ENCODE measurements around the gene LSR. TPM values are rescaled to one million over a fixed set of nuclear protein-coding genes. Genes with fewer than 3 reads are reported as not detected.
A peak's percentile ranks its signal among the peaks of the same experiment; 100 is the strongest.

LSR gene
- total and polyA plus RNA-seq, 2 of the 4 experiments (the other 2 are of a cell fraction) = 0.18 to 0.44 TPM

DNA sequence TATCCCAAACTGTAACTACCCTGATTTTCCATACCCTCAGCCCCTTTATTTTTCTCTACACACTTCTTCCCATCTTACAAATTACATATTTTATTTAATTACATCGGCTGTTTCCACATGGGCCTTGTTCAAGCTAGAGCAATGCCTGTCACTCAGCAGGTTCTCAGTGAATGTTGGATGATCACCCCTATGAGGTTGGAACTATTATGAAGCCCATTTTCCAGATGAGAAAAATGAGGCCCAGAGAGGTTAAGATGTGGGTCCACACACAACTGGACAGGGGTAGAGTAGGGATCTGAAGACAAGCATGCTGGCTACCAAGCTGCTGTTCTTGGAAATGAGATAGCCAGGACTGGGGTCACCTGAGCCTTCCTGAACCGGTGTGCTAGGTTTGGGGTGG is 53.2 kb downstream of the LSR start:
- dilution Hi-C loops (cut with HindIII; ENCODE audit: low sequenced_read_pairs, unreplicated experiment) = no loop called here
- WGBS, 2 experiments (ENCODE audit: extremely low coverage in 2 of 2, insufficient read length in 1 of 2) = 100% methylated on average over 1 of the region's 2 CpGs; no CpG with 5 or more reads in 1 of the 2 experiments
- Histone ChIP-seq H4K91ac (ENCODE audit: insufficient read depth, low read depth, low read length) (no peak overlapping the region), H2BK120ac (ENCODE audit: low read depth, low read length) (no peak overlapping the region), H3K4me1 (ENCODE audit: control insufficient read depth, insufficient read depth, low read length) (no peaks in the 10 kb centered on the region), H3K27me3 (ENCODE audit: control insufficient read depth, insufficient read depth, low read length) (peaks cover 4% of the 10 kb centered on the region), H3K9ac (ENCODE audit: low read depth, low read length) (no peak overlapping the region), H3K56ac (ENCODE audit: extremely low read depth, insufficient read depth, low read length) (no peak overlapping the region), H2AK9ac (replicated peaks; ENCODE audit: low read depth, low read length, poor library complexity) (no peak overlapping the region), H2AFZ (replicated peaks; ENCODE audit: low read length, poor library complexity) (peak overlapping the region; percentile 14), H2BK15ac (ENCODE audit: low read depth, low read length) (no peak overlapping the region), H3K9me3 (ENCODE audit: control insufficient read depth, insufficient read depth, low read length) (no peaks in the 10 kb centered on the region), H2BK20ac (ENCODE audit: low read depth, low read length) (no peak overlapping the region), H4K20me1 (ENCODE audit: insufficient read depth, low read length) (no peaks in the 10 kb centered on the region), H3K23ac (ENCODE audit: low read depth, low read length) (no peak overlapping the region), H3K27ac (ENCODE audit: insufficient read depth, low read length) (no peak overlapping the region), H4K5ac (ENCODE audit: low read depth, low read length) (no peak overlapping the region), H3K4me3 (ENCODE audit: insufficient read depth, low read depth, low read length) (no peak overlapping the region), H2AK5ac (ENCODE audit: low read depth, low read length) (no peak overlapping the region), H3K36me3 (ENCODE audit: control insufficient read depth, insufficient read depth, low read length) (no peaks in the 10 kb centered on the region), H4K8ac (ENCODE audit: low read depth in 2 of 2, low read length in 2 of 2) (no peak overlapping the region), H3K4ac (ENCODE audit: low read depth, low read length) (no peak overlapping the region), H3K18ac (ENCODE audit: low read depth, low read length) (no peak overlapping the region), H3K79me1 (ENCODE audit: low read depth in 1 of 2, low read length in 2 of 2) (no peaks in the 10 kb centered on the region), H3K9me1 (ENCODE audit: insufficient read depth, low read length) (peaks cover 15% of the 10 kb centered on the region), H3K14ac (replicated peaks; ENCODE audit: low read depth, low read length) (no peak overlapping the region), H3K4me2 (ENCODE audit: low read depth, low read length) (no peak overlapping the region), H2BK5ac (ENCODE audit: low read depth, low read length, poor library complexity, severe bottlenecking) (no peak overlapping the region)
- BruUV-seq (replicated peaks) = no TSS peak
- TF ChIP-seq MAZ (IDR thresholded peaks at IDR 0.05; ENCODE audit: borderline replicate concordance, low read depth, low read length) (no peak), RCOR1 (IDR thresholded peaks at IDR 0.05; ENCODE audit: insufficient replicate concordance, low read length) (no peak), FOS (IDR thresholded peaks at IDR 0.05; ENCODE audit: low read depth, low read length) (no peak), CEBPB (IDR thresholded peaks at IDR 0.05; ENCODE audit: low read depth, low read length) (no peak), USF2 (IDR thresholded peaks at IDR 0.05; ENCODE audit: low read depth, low read length) (no peak), POLR2A (IDR thresholded peaks at IDR 0.05; ENCODE audit: low read depth, low read length) (no peak), SMC3 (IDR thresholded peaks at IDR 0.05; ENCODE audit: low read depth, low read length) (no peak), RFX5 (IDR thresholded peaks at IDR 0.05; ENCODE audit: low read depth, low read length) (no peak), BHLHE40 (IDR thresholded peaks at IDR 0.05; ENCODE audit: low read depth, low read length) (no peak), MXI1 (IDR thresholded peaks at IDR 0.05; ENCODE audit: borderline replicate concordance, low read depth, low read length) (no peak), NFE2L2 (IDR thresholded peaks at IDR 0.05; ENCODE audit: low read depth, low read length) (no peak), RAD21 (IDR thresholded peaks at IDR 0.05; ENCODE audit: low read length) (no peak), CTCF (conservative IDR thresholded peaks at IDR 0.05; ENCODE audit: low read depth, low read length) (no peak), MAFK (IDR thresholded peaks at IDR 0.05; ENCODE audit: low read depth, low read length) (no peak)
- TF ChIP-seq, protein P1, sequence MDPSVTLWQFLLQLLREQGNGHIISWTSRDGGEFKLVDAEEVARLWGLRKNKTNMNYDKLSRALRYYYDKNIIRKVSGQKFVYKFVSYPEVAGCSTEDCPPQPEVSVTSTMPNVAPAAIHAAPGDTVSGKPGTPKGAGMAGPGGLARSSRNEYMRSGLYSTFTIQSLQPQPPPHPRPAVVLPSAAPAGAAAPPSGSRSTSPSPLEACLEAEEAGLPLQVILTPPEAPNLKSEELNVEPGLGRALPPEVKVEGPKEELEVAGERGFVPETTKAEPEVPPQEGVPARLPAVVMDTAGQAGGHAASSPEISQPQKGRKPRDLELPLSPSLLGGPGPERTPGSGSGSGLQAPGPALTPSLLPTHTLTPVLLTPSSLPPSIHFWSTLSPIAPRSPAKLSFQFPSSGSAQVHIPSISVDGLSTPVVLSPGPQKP (IDR thresholded peaks at IDR 0.05; ENCODE audit: borderline replicate concordance, low read depth, low read length) = no peak
- POLR2A ChIA-PET (ENCODE audit: unreplicated experiment) = no interaction called here
- intact Hi-C loops (cut with micrococcal nuclease) = no loop called here
- in situ Hi-C loops (cut with MboI; ENCODE audit: low sequenced_read_pairs) = no loop called here
- no peak for ATAC-seq (ENCODE audit: low read depth)
- CTCF ChIA-PET = no interaction called here
- no peak for DNase-seq

Measured in IMR-90 (cell line).